Transverse colon (tissue), 4 donors: ENCODE measurements around the gene HMGN2. TPM values are rescaled to one million over a fixed set of nuclear protein-coding genes. Genes with fewer than 3 reads are reported as not detected.

Source experiments
- DNase-seq: peaks from one replicate; pipeline ENCODE4 v3.0.0-alpha.2; 2019
- H3K27ac ChIP-seq, 4 donors: fragments of 200-600 bp; sonication (generic); 2 replicates each; pipeline ENCODE4 v1.5.1; 2016 to 2018; ENCODE audit warnings: inconsistent platforms in 4 of 4
- H3K27me3 ChIP-seq: fragments of 200-600 bp; sonication (generic); 2 replicates; pipeline ENCODE4 v1.5.1; 2017; ENCODE audit warnings: inconsistent platforms
- H3K36me3 ChIP-seq, 4 donors: fragments of 200-600 bp; sonication (generic); 2 replicates each; pipeline ENCODE4 v1.5.1; 2017 to 2019; ENCODE audit warnings: inconsistent platforms in 4 of 4
- H3K4me1 ChIP-seq, 4 donors: fragments of 200-600 bp; sonication (generic); 2 replicates each; pipeline ENCODE4 v1.5.1; 2017 to 2020; ENCODE audit warnings: inconsistent platforms in 4 of 4
- H3K4me3 ChIP-seq, 4 donors: fragments of 200-600 bp; sonication (generic); 1 replicate in 1 of 4; 2 replicates in 3 of 4; pipeline versions ENCODE4 v1.5.1 to v1.6.1; 2017 to 2019; ENCODE audit warnings: inconsistent platforms in 4 of 4
- H3K9me3 ChIP-seq, 2 donors: fragments of 200-600 bp; sonication (generic); 2 replicates each; pipeline ENCODE4 v1.5.1; 2017 to 2019; ENCODE audit warnings: inconsistent platforms in 2 of 2
- CTCF ChIP-seq, 5 experiments: fragments of 200-600 bp in 3 of 5; fragments of 450-650 bp in 2 of 5; sonication (generic) in 3 of 5; IDR thresholded peaks; 1 replicate in 2 of 5; 2 replicates in 3 of 5; pipeline ENCODE4 v1.5.1; 2016 to 2017; ENCODE audit warnings: antibody characterized with exemption in 5 of 5, inconsistent platforms in 3 of 5, mild to moderate bottlenecking in 2 of 5, moderate library complexity in 1 of 5
- EP300 ChIP-seq: sonication (generic); formaldehyde crosslinking; IDR thresholded peaks from one replicate; pipeline ENCODE4 v1.6.1; 2017; ENCODE audit warnings: antibody characterized with exemption, low read depth
- POLR2A ChIP-seq: fragments of 450-650 bp; IDR thresholded peaks from one replicate; pipeline ENCODE4 v1.6.1; 2016; ENCODE audit warnings: antibody characterized with exemption, mild to moderate bottlenecking, moderate library complexity
- POLR2AphosphoS5 ChIP-seq, 3 donors: sonication (generic); formaldehyde crosslinking; IDR thresholded peaks; one replicate each; pipeline ENCODE4 v1.6.1; 2016; ENCODE audit warnings: antibody characterized with exemption in 3 of 3
- WGBS, 2 donors: methylation state at CpG; one replicate each; pipeline ENCODE4 v1.1.5; 2018; ENCODE audit warnings: low coverage in 1 of 2; 5-methylcytosine and 5-hydroxymethylcytosine counted together
- in situ Hi-C, 4 donors: fragments of 200-750 bp; cut with MboI; loops; one replicate each; pipeline versions ENCODE4 v1.15.0 to v1.15.1; 2017; ENCODE audit warnings: low sequenced_read_pairs in 3 of 4, low pct_ligation_motif_present in 1 of 4, low pct_unique_long_range_greater_than_20kb in 1 of 4
- intact Hi-C: fragments of 100-400 bp; cut with DNase I; formaldehyde crosslinking; loops from one replicate; pipeline ENCODE4 v1.15.1; 2023; ENCODE audit warnings: low total_unique reads
- total RNA-seq, 4 donors: library from RNA; depleted of rRNA; stranded (reverse); fragments of >200 nt; gene quantifications; one replicate each; pipeline ENCODE4 v1.1.0, GENCODE V29; 2016

The HMGN2 gene
- total RNA-seq, 4 donors from 2014 or later = 58.7 to 194 (median 165) TPM

GRCh38 chr1:26516987-26517765 lies 44.9 kb downstream of the HMGN2 start:
- intact Hi-C loops = no loop called here
- WGBS, 2 donors = 93 to 99% methylated on average over 3 to 4 of the region's 4 CpGs

GRCh38 chr1:26517766-26518049 lies 45.5 kb downstream of the HMGN2 start:
- no peaks in the 10 kb centered on the region for H3K9me3 ChIP-seq
- DNase-seq = no peak
- no peaks in the 10 kb centered on the region for H3K36me3 ChIP-seq
- intact Hi-C loops = no loop called here
- H3K4me1 ChIP-seq = no peaks in the 10 kb centered on the region
- H3K4me3 ChIP-seq = no peak overlapping the region
- WGBS, 2 donors = 88 to 100% methylated on average over 1 of the region's 1 CpG
- no peak overlapping the region for H3K27ac ChIP-seq
- TF ChIP-seq CTCF (IDR thresholded peaks at IDR 0.05) = no peak
- TF ChIP-seq POLR2A = no peak
- no peak for TF ChIP-seq EP300
- TF ChIP-seq POLR2AphosphoS5 (IDR thresholded peaks at IDR 0.05) = no peak
- no peaks in the 10 kb centered on the region for H3K27me3 ChIP-seq
- in situ Hi-C loops = no loop called here

More at GRCh38 chr1:26516987-26517765, 44.9 kb downstream of the HMGN2 start:
- no peak for DNase-seq
- no peak for TF ChIP-seq POLR2A
- Histone ChIP-seq H3K4me1 (no peaks in the 10 kb centered on the region), H3K27me3 (no peaks in the 10 kb centered on the region), H3K9me3 (no peaks in the 10 kb centered on the region), H3K4me3 (no peak overlapping the region), H3K36me3 (no peaks in the 10 kb centered on the region), H3K27ac (no peak overlapping the region)
- in situ Hi-C loops = no loop called here

- H3K36me3 ChIP-seq = no peaks in the 10 kb centered on the region
- no peak overlapping the region for H3K4me3 ChIP-seq
- no peak overlapping the region for H3K27ac ChIP-seq
- H3K4me1 ChIP-seq = no peaks in the 10 kb centered on the region
- H3K9me3 ChIP-seq = no peaks in the 10 kb centered on the region
- 84 to 96% methylated on average over 6 of the region's 6 CpGs for WGBS, 2 donors
- H3K27me3 ChIP-seq = no peaks in the 10 kb centered on the region
- TF ChIP-seq CTCF (IDR thresholded peaks at IDR 0.05) = no peak
- no peak for TF ChIP-seq EP300
- TF ChIP-seq POLR2AphosphoS5 (IDR thresholded peaks at IDR 0.05) = no peak
- no peak for TF ChIP-seq POLR2A
- in situ Hi-C loops = no loop called here
- no peak for DNase-seq
- intact Hi-C loops = no loop called here
These were observed 46.1 kb downstream of the HMGN2 start for GRCh38 chr1:26518355-26518754.

GRCh38 chr1:26520339-26520738 lies 48.1 kb downstream of the HMGN2 start:
- intact Hi-C loops = no loop called here
- H3K36me3 ChIP-seq = no peaks in the 10 kb centered on the region
- H3K27ac ChIP-seq = no peak overlapping the region
- no peak overlapping the region for H3K4me3 ChIP-seq
- H3K4me1 ChIP-seq = no peaks in the 10 kb centered on the region
- no peaks in the 10 kb centered on the region for H3K9me3 ChIP-seq
- in situ Hi-C loops = no loop called here
- no peak for DNase-seq
- 76 to 100% methylated on average over 1 to 5 of the region's 5 CpGs for WGBS, 2 donors
- no peak for TF ChIP-seq POLR2AphosphoS5 (IDR thresholded peaks at IDR 0.05)
- TF ChIP-seq POLR2A = no peak
- TF ChIP-seq EP300 = no peak
- no peak for TF ChIP-seq CTCF (IDR thresholded peaks at IDR 0.05)
- H3K27me3 ChIP-seq = peaks cover 7% of the 10 kb centered on the region

GRCh38 chr1:26521669-26522030 lies 49.4 kb downstream of the HMGN2 start:
- intact Hi-C loops = no loop called here
- Histone ChIP-seq H3K4me3 (no peak overlapping the region), H3K36me3 (no peaks in the 10 kb centered on the region), H3K4me1 (no peaks in the 10 kb centered on the region), H3K27ac (no peak overlapping the region), H3K27me3 (peaks cover 7% of the 10 kb centered on the region), H3K9me3 (no peaks in the 10 kb centered on the region)
- WGBS, 2 donors = 70% methylated on average over 14 of the region's 14 CpGs; no CpG with 5 or more reads in 1 of the 2 donors
- in situ Hi-C loops = no loop called here
- TF ChIP-seq POLR2AphosphoS5 (IDR thresholded peaks at IDR 0.05) = no peak
- no peak for TF ChIP-seq POLR2A
- TF ChIP-seq CTCF (IDR thresholded peaks at IDR 0.05) = no peak
- TF ChIP-seq EP300 = no peak
- no peak for DNase-seq
